ENCODE measurements around the gene BAK1. TPM values are rescaled to one million over a fixed set of nuclear protein-coding genes. Genes with fewer than 3 reads are reported as not detected.
A peak's percentile ranks its signal among the peaks of the same experiment; 100 is the strongest.

BAK1 gene
- total RNA-seq, 1 experiment from 2014 or later: 14.6 TPM

- no peak for DNase-seq (ENCODE audit: extremely low read depth, low read depth)
Observed at GRCh38 chr6:33589392-33589730, 9.3 kb upstream of the BAK1 start.

DNA sequence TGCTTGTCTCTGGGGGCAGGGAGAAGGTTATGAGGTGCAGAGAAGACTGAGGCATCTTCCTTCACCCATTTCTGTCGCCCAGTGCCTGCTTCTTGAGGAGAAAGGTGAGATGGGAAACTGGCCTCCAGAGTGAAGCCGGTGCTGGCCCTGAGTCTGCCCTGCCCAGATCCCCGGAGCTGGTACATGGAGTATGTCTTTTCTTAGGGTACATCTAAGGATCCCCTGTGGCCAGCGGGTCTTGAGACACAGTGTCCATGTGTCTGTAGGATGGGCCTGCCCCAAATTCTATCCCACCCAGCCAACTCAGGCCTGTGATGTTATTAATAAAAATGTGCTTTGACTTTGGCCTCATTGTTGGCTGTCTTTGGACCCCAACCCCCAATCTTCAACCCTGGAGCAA, 8.8 kb upstream of the BAK1 start:
- DNase-seq (ENCODE audit: extremely low read depth, low read depth): no peak

- DNase-seq (ENCODE audit: extremely low read depth, low read depth): no peak
Observed at GRCh38 chr6:33587529-33587928, 7.5 kb upstream of the BAK1 start.

DNA sequence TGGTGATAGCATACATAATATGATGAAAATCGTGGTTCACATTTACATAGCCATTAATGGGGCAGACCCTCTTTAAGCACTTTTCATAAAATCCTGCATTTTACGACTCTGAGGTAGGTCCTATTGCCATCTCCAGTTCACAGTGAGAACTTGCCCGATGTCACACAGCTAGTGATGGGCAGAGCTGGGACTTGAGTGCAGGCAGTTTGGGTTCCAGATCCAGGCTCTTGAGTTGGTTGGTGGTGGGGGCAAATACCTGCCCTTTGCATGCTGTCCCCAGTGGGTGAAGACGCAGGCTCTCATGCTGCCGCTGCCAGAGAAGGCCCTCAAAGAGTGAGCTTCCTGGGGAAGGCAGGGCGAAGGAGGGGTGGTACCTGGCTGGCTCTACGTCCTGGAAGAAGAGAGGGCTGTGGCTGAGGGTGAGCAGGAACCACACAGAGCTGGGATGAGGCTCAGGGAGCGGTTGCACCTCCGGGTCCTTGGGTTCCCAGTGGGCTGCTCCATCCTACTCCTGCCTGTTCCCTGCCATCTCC, 6.1 kb upstream of the BAK1 start:
- DNase-seq (ENCODE audit: extremely low read depth, low read depth): no peak

DNA sequence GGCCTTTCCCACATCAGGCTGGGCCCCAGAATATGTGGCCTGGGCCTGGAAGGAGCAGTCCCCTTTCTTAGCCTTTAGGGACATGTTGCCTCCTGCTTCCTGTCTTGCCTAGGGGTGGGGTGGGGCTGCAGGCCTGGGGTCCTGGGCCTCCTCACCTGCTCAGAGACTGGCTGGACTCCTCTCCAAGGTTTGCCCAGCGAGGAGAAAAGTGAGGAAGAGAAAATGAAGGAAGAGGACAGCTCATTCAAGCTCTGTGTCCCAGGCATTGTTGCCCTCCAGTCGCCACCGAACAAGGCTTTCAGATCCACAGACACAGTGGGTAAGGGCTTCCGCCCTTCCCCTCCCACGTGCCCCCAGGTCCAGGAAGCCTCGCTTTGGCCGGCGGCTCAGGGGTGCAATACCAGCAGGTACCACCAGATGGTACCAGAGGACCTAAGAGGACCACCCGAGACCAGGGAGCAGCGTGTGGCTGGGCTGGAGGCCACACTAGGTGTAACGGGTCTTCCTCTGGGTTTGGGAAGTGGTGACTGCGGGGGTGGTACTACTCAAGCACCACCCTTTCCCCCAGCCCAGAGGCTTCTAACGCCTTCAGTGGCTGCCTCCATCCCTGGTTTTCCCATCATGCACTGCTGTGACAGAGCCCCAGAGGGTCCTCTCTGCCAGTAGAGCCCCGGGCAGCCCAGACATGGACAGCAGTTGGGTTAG, 5.5 kb upstream of the BAK1 start:
- DNase-seq (ENCODE audit: extremely low read depth, low read depth): peak; percentile 68

- DNase-seq (ENCODE audit: extremely low read depth, low read depth): no peak
Observed at GRCh38 chr6:33584700-33585402, 4.8 kb upstream of the BAK1 start.

DNA sequence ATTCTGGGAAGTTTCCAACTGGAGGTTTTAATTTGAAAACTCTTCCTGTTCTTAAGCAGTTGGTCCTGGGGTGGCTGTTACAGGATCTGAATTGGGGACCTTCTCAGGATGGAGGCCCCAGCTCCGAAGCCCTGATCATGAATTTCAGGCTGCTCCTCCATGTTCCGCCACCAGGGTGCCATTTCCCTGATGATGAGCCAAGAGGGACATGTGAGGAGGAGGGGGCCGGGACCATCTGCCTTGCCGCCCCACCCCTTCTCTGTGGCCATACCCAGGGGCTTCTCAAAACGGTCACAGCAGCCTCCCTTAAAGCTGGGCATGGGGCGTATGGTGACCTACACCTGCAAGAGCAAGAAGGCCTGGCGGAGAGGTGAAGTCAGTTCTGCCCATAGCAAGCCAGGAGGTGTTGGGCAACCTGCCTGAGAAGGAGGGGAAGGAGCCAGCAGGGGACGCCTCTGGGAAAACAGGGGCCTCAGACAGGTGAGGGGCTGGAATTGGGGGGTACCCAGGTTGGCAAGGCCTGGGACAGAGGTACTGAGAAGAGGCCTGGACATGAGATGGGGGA, 3.6 kb upstream of the BAK1 start:
- no peak for DNase-seq (ENCODE audit: extremely low read depth, low read depth)

DNA sequence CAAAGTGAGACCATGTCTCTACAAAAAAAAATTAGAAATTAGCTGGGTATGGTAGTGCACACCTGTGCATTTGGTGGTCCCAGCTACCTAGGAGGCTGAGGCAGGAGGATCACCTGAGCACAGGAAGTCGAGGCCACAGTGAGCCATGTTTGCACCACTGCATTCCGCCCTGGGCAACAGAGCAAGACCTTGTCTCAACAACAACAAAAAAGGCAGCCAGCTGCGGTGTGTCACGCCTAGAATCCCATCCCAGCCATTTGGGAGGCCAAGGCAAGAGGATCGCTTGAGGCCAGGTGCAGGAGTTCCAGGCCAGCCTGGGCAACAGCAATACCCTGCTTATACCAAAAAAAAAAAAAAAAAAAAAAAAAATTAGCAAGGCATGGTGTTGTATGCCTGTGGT, 1.1 kb upstream of the BAK1 start:
- DNase-seq (ENCODE audit: extremely low read depth, low read depth): no peak

DNA sequence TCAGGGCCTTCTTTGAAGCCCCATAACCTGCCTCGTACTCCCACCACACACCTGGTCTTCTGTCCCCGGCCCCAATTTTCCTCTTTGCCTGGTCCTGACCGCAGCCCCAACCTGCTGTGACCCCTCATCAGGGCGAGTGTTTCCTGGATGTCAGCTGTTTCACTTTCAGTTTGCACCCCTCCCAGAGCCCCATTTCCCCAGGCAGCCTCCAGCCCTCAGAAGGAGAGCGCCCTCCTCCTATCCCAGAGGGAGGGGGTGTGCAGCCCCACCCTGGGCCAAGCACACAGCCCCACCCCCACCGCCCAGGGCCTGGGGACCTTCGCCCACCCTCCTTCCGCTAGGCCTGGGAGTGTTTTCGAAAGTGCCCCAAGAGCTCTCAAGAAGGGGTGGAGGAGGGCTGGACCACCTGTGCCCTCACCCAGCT, 1.5 kb downstream of the BAK1 start:
- no peak for DNase-seq (ENCODE audit: extremely low read depth, low read depth)

- DNase-seq (ENCODE audit: extremely low read depth, low read depth): no peak
Observed at GRCh38 chr6:33578164-33578563, 1.9 kb downstream of the BAK1 start.

GRCh38 chr6:33577718-33578117, 2.4 kb downstream of the BAK1 start:
- no peak for DNase-seq (ENCODE audit: extremely low read depth, low read depth)

- DNase-seq (ENCODE audit: extremely low read depth, low read depth): no peak
Observed at GRCh38 chr6:33577106-33577535, 3.0 kb downstream of the BAK1 start.

GRCh38 chr6:33576668-33577067, 3.4 kb downstream of the BAK1 start:
- no peak for DNase-seq (ENCODE audit: extremely low read depth, low read depth)

DNA sequence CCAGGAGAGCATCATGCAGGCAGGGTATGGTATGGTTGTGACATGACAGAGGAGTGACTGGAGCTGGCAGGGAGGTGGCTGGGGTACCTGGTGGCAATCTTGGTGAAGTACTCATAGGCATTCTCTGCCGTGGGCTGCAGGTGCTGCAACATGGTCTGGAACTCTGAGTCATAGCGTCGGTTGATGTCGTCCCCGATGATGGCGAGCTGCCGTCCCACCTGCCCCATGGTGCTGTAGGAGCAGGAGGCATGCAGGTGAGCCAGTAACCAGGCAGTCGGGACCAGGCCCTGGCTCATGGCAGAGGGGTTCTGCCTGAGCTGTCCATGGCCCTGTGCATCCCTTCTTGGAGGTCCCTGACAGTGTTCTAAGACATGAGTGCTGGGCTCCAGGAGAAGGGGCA, 4.9 kb downstream of the BAK1 start:
- DNase-seq (ENCODE audit: extremely low read depth, low read depth): no peak

- no peak for DNase-seq (ENCODE audit: extremely low read depth, low read depth)
Observed at GRCh38 chr6:33571637-33572316, 8.3 kb downstream of the BAK1 start.

GRCh38 chr6:33570806-33571636, 9.1 kb downstream of the BAK1 start:
- peak; percentile 36 for DNase-seq (ENCODE audit: extremely low read depth, low read depth)

- DNase-seq (ENCODE audit: extremely low read depth, low read depth): no peak
Observed at GRCh38 chr6:33568826-33569570, 11.1 kb downstream of the BAK1 start.

DNA sequence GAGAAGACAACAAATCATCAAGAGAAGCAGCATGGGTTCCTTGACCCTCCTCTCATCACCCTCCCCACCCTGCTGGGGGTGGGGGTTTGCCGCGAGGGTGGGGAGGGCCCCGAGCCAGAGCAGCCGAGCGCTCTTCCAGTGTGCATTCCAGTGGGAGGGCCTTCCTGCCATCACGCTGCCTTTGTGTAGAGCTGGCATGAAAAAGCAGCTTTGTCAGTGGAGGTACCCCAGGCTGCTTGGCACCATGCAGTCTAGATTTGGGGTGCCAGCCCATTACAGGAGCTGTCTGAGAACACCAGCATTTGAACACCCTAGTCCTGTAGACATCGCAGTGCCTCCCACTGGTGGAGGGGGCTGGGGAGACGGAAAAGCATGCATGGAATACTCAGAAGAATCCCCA, 12.2 kb downstream of the BAK1 start:
- no peak for DNase-seq (ENCODE audit: extremely low read depth, low read depth)

- DNase-seq (ENCODE audit: extremely low read depth, low read depth): no peak
Observed at GRCh38 chr6:33566182-33567084, 13.6 kb downstream of the BAK1 start.

All from NCI-H460 (cell line).